Mucosa of gallbladder (tissue), 1 donor: ENCODE measurements around the gene CHTF18. TPM values are rescaled to one million over a fixed set of nuclear protein-coding genes. Genes with fewer than 3 reads are reported as not detected.

Experiments used
- DNase-seq: peaks from one replicate; pipeline ENCODE4 v3.0.0-alpha.2; 2020; ENCODE audit warnings: low spot score
- total RNA-seq: library from RNA; stranded (reverse); gene quantifications from one replicate; pipeline ENCODE4 v1.2.1, GENCODE V29; 2021
- donor health status: DM: no; HTN: no; CAD: no.

CHTF18 gene
- total RNA-seq, 1 donor from 2014 or later: 17.3 TPM

DNA sequence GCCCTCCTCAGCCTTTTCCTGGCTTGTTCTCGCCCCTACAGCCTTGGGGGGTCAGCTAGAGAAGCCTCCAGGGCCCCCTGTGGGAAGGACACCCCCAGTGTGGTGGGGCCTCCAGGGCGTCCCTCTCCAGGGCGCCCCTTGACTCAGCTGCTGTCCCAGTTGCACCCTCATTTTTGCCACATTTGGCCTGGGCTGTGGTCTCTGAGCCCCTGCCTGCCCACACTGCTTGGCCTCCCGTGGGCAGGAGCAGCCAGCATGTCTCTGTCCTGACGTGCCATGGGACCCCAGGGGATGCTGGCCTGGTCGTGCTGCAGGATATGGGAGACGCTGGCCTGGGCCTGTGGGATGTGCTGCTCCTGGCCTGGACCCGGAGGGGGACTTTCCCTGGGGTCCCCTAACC is 5.0 kb downstream of the CHTF18 start:
- DNase-seq: no peak

DNA sequence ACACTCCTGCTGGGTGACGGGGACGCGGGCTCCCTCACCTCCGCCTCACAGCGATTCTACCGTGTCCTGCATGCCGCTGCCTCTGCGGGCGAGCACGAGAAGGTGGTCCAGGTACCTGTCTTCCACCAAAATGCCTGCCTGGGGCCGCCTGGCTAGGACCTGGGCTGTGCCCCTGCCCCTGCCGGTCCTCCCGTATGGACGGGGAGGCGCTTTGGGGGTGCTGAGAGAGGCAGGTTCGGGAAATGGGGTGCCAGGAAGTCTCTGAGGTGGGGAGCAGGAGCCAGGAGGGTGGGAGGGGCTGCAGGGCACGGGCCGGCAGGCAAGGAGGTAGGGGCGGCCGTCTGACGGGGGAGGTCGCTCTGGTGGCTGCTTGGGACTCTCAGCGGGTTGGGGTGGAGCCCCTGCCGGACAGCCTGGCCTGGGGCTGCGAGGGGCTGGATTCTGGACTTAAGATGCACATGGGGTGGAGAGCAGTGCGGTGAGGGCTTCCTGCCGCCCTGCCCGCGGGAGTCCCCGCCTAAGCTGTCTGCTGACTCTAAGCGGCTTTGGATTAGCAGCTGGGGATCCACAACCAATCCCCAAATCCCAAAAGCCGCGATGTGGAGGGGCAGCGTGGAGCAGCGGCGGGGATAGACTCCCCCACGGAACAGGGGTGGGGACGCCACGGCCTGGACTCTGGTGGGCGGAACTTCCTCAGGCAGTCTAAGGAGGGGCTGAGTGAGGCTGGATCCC is 5.8 kb downstream of the CHTF18 start:
- DNase-seq: no peak

DNA sequence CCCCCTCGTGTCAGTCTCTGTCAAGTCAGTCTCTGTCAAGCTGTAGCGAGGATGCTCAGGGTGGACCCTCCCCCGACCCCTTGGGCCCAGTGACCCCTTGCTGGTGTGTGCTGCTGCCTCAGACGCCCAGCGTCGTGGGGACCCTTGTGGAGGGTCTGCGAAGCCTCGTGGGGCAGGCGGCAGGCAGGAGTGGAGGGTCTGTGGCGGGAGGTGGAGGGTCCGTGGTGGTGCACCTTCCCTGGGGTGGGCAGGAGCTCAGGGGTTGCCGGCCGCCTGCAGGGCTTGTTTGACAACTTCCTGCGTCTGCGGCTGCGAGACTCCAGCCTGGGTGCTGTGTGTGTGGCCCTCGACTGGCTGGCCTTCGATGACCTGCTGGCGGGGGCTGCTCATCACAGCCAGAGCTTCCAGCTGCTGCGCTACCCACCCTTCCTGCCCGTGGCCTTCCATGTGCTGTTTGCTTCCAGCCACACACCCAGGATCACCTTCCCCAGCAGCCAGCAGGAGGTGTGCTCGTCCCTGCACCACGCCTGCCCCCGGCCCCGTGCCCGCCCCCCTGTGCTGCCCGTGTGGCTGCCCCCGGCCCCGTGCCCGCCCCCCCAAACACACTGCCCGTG is 6.5 kb downstream of the CHTF18 start:
- DNase-seq: no peak

DNA sequence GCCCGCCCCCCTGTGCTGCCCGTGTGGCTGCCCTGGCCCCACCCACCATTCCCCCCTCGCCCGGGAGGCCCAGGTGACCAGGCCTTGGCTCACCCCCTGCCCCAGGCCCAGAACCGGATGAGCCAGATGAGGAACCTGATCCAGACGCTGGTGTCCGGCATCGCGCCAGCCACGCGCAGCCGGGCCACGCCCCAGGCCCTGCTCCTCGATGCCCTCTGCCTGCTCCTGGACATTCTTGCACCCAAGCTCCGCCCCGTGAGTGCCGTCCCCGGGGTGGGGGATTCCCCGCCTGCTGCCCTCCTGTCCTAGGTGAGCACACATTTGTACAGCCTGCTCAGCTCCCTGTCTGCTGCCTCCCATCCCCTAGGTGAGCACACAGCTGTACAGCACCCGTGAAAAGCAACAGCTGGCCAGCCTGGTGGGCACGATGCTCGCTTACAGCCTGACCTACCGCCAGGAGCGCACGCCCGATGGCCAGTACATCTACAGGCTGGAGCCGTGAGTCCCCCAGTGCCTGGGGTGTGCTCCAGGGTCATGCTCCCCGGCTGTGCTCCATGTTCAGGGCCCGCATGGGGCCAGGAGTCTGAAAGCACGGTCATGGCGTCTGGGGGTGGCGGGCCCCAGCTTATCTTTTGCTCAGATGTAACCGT is 7.3 kb downstream of the CHTF18 start:
- DNase-seq: no peak

DNA sequence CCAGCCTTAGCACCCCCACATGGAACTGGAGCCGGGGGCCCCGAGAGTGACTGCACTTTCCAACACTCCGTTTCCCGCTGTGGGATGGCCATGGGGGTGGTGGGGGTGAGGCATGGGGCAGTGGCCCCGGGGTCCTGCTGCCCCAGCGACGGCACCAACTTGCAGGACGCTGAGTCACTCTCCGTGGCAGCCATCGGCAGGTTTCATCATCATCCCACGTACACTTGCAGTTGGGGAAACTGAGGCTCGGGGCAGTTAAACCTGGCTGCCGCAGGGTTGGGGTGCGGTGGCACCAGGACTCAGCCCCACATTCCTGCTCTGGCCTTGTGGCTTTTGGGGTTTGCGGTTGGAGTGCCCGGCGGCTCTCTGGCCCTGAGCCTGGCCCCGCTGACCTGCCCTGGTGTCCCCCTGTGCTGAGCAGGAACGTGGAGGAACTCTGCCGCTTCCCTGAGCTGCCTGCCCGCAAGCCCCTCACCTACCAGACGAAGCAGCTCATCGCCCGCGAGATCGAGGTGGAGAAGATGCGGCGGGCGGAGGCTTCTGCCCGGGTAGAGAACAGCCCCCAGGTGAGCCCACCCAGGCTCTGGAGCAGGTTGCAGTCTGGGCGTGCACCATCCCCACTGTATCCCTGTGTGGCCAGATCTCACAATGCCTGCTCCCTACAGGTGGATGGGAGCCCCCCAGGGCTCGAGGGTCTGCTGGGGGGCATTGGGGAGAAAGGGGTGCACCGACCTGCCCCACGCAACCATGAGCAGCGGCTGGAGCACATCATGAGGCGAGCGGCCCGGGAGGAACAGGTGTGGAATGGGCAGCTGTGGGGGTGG is 8.1 kb downstream of the CHTF18 start:
- no peak for DNase-seq

DNA sequence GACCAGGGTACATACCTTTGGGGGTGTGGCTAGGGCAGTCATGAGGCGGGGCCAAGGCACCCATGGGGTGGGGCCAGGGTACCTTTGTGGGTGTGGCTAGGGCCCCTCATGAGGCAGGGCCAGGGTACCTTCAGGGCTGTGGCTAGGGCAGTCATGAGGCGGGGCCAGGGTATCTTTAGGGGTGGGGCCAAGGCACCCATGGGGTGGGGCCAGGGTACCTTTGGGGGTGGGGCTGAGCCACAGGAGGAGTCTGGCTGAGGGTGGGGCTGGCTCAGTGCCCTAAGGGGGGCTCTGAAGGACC is 8.7 kb downstream of the CHTF18 start:
- DNase-seq: no peak

DNA sequence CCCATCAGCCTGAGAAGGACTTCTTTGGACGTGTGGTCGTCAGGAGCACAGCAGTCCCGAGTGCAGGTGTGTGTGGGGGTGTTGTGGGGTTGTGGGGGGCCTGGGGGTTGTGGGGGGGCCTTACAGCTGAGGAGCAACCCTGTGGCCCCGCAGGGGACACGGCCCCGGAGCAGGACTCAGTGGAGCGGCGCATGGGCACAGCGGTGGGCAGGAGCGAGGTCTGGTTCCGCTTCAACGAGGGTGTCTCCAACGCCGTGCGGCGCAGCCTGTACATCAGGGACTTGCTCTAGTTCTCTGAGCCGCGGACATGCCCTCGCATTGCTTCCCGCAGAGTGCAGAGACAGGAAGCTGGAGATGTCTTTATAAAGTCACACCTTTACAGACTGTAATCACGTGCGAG is 9.3 kb downstream of the CHTF18 start:
- DNase-seq: no peak

DNA sequence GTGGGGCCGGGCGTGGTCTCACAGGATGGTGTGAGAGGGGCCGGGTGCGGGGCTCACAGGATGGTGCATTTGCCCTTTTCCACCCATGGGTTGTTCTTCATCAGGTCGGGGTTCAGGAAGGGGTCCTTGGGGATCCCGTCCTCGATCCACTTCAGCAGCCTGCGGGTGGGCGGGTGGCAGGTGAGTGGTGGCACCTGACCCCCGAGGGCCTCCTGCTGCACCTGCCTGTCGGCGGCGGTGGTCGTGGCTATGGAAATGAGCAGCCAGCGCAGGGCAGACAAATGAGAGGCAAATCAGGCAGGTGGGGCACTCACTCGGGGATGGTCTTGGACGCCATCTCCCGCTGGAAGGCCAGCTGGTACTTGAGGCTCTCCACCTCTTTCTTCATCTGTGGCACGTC is 10.2 kb downstream of the CHTF18 start:
- DNase-seq: no peak

DNA sequence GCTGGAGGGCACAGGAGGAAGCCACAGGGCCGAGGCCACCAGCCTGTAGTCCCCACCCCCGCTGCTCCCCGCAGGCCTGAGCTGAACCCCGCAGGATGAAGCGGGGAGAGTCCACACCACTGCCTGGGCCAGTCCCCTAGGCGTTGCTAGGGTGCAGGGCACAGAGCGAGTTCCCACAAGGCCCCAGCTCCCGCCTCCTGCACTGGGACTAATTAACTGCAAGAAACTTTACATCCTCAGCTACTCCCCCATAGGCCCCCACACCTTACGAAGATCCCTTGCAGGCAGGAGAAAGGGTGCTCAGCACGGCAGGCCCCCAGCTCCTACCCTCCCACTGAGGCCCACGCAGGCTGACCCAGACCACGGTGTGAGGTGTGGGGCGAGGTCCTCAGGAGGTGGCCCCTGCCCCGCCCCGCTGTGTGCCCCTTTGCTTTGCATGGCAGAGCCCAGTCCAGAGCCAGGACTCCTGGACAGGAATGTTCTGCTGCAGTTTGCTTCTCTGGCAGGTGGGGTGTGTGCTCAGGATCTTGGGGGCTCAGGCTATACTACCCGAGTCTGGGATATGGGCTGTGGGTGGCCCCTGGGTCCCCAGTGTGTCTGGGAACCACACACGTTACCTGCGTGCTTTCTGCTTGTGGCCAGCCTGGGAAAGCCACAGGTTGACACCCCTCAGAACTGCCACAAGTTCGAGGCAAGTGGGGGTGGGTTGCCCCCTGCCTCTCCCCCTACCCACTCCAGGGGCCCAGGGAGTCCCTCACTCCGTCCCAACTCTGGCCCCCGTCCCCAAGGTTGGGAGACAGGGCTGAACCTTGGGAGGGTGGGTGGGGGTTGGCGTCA is 10.9 kb downstream of the CHTF18 start:
- no peak for DNase-seq

DNA sequence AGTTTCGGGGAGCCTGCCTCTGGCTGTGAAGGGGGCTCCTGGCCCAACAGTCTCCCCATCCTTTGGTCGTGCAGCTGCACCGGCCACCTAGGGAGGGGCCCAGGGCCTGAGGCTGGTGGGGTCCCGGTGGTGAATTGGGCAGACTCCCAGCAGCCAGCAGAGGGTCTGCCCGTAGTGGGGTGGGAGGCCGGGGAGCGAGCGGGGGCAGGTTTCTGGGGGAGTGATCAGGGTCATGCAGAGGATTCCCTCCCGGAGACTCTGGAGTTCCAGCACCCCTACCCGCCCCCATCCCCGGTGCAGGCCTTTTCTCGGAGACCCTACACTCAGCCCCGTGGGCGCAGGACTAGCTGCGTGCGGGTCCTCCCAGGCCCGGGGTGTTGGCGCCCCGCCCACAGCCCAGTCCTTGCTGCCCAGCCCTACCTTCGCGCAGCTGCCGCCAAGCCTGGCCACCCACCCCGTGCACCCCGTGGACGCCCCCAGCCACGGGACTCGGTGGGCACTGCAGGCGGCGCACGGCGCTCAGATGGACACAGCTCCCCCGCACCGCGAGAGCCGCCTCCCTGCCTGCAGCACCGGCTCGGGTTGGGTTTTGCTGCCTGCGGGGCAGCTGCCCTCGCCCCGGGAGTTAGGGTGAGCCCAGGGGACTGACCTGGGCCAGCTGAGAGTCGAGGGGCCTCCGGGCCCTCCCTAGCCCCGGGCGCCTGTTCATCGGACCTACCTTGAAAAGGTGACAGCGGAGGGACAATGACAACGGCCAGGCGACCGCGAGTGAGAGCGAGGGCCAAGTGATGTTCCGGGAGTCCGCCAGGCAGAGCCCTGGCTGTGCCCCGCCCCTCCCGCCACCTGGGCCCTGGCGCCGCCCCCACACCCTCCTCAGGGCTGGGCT is 11.8 kb downstream of the CHTF18 start, which contains the start of gene GNG13:
Gene GNG13, minus strand, starts transcription at position 787 of the 886 bp plus-strand sequence. CDS start 1,657 bp downstream, outside the sequence.
- no peak for DNase-seq

DNA sequence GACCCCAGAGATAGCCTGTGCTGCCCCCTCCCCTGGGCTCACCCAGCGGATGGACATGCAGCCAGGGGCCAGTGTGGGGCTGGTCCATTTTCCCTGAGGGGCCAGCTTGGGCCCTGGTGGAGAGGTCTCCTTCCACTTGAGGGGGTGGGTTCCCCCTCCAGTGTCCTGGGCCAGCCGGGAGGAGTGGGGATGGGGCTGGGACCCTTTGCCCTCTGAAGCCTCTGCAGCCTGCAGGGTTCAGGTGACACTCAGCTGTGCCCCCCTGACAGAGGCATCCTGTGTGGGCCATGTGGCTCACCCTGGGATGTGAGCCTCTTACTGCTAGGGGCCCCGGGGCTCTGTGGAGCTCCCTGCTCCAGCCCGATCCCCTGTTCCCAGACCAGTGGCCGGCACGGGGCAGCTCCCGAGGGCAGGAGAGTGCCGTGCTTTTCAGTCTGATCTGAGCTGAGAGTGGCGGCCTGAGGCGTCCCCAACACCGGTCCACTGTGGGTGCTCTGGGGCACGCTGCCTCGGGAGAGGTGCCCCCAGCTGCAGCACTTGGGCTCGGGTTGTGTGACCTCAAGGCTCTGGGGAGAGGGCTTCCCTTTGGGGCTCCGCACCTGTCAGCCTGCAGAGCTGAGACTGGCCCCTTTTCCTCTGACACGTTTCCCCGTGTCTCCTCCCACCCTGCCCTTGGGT is 12.6 kb downstream of the CHTF18 start:
- no peak for DNase-seq

DNA sequence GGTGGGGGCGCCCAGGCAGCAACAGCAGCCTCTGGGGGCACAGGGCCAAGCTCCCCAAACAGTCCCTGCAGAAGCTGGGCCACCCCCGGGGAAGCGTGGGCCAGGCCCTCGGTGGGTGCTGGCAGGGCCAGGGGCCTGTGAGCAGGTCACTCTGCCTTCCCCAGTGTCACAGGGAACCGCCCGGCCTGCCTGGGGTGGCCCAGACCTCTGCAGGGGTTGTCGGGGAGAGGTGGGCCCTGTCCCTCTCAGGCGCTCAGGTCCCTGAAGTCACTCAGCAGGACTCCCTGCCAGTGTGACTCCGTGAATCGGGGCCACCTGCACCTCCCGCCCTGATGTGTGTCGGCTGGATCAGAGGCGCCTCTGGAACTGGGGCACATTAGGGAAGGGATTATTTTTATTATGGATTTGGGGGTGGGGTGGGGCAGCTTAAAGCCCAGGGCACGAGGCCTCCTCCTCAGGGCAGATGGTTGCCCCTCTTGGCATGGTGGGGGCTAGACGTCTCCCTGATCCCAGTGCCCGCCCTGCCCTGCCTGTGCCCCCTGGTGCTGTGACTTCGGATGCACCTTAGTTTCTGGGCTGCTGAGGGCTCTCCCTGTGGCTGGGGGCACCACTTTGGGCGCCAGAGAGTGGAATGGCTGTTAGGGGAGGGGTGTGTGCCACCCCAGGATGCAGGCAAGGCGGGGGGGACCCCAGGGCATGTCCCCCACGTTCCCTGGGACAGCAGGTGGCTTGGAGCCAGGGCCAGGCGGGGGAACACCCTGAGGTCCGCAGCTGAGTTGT is 13.4 kb downstream of the CHTF18 start:
- no peak for DNase-seq

DNA sequence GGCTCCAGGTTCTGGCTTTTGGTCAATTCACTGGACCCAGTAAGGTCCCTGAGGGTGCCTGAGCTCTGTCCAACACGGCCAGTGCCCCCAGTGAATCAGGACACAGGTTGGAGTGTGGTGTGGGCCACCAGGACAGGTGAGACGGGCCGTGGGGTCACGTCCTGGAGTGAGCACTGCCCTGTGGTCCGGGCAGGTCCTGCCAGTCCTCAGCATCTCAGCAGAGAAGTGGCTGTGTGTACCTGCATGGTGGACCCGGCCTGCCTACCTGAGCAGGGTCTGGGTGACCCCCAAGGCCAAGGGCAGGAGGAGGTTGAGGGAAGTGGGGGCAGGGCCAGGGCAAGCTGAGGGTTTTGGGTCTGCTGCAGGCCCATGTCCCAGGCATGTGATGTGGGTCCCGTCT is 14.0 kb downstream of the CHTF18 start:
- DNase-seq: no peak

DNA sequence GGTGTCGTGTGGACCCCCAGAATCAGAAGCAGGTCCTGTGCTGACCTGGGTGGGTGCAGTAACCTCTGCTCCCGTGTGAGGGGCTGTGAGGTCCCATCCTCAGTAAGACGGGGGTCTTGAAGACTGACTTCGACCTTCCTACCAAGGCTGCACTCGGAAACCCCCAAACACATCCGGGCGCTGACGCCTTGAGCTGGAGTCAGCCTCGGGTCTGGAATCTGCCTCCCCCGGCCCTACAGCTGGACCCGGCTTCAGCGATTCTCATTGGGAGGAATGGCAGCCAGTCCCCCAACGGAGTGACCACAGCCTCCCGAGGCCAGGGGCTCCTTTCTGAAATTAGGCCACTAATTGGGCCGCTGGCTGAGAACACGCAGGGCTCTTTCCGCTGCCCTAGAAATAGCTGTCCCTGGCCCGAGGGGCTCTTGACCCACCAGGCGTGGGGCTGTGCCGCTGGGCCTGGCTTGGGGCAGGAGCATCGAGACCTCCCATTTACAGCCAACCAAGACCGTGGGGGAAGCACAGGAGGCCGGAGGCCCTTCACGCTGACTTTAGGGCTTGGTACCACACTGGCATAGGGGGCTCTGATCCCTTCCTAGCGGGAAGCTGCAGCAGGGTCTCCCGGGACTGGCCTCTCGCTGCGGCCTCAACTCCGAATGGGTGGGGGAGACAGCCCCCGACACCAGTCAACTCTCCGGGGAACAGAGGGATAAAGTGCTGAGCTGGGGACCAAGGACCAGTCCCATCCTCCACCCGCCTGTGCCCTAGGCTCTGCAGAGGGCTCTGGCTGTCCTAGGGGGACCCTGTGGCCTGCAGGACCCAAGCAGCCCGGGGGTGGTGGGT is 14.7 kb downstream of the CHTF18 start:
- no peak for DNase-seq

DNA sequence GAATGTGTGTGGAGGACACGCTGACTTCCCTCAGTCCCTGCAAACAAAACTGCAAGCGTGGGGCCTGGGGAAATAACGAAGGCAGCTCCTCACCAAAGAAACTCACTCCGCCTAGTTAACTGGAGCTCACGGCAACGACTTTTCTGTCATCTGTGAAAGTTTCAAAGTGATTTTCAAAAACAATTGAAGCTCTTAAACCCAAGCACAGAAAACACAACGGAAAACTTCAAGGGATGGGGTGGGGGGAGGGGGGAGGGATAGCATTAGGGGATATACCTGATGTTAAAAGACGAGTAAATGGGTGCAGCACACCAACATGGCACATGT is 15.3 kb downstream of the CHTF18 start:
- no peak for DNase-seq

DNA sequence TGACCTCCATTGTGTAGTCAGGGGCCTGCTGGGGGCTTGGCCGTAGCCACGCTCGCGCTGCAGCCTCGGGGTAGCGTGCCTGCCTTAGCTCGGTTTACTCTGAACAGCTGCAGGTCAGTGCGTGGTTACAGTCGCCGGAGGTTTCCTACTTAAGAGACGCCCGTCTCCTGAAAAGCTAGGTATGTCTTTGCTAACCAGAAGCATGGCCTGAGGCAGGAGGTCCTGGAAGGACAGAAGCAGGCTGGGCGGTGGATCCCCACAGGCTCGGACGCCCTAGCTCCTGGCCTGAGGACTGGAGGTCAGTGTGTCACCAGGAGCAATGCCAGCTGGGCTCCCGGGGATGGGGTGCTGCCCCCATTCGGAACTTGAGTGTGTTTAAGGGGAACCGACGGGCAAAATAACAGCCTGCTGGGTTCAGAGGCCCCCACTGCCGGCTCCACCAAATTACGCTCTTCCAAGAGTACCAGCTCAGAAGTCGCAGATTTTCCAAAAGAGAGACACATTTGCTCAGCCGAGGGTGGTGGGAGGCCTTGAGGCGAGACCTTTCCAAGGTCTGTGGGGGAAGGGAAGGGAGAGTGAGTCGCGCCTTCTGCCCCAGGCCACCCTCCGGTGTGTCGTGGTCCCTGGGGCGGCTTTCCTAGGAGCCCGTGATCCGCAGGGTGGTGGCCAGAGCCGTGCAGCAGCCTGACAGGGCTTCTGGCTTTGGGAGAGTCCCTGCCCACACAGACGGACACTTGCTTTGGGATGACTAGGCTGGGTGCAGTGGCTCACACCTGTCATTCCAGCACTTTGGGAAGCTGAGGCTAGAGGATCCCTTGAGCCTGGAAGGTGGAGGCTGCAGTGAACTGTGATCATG is 16.0 kb downstream of the CHTF18 start:
- DNase-seq: no peak

DNA sequence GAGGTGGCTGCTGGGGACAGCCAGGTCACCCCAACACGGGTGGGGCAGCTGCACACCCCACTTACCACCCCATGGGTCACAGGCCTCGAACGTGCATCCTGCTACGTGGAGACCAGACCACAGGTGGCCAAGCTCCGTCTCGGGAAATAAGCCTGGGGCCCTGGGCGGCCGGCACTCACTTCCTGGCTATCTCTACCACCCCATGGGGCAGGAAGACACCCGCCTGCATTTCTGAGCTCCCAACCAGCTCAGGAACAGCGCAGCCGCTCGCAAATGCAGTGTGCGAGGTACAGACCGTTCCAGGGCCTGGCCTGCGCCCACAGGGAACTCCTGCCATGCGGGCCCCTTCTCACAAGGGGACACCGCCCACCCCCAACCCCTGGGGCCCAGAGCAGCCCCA is 17.1 kb downstream of the CHTF18 start:
- no peak for DNase-seq
